Measurements from ENCODE around the gene PTPRQ.

DNA sequence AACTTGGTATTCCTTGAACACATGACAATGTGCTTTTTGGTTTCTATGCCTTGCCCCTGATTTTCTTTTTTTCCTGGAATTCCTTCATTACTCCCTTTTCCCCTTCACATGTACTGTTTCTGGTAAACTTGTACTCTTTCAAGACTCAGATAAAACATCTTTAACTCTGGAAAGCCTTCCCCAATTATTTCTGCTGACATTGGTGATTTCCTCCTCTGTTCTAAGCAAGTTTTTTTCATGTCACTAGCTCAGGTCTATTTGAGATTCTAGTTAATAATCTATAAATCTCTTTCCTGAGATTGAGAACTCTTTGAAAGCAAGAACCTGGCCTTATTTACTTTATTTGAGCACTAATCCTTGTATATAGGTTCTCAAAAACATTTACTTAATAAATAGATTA is 24.0 kb upstream of the PTPRQ start:
- no peak for TF ChIP-seq CTCF (IDR thresholded peaks at IDR 0.05)
- no peak for TF ChIP-seq POLR2A (IDR thresholded peaks at IDR 0.05)

All from right lobe of liver (tissue), 4 donors.